Gastrocnemius medialis (tissue), 4 donors: ENCODE measurements around the gene KAZN. TPM values are rescaled to one million over a fixed set of nuclear protein-coding genes. Genes with fewer than 3 reads are reported as not detected.

ENCODE experiments used
- ATAC-seq, 2 donors: fragments of 150-250 bp; one replicate each; pipeline ENCODE4 v1.9.1; 2016
- DNase-seq, 2 donors: peaks; one replicate each; pipeline ENCODE4 v3.0.0-alpha.2; 2019
- H3K27ac ChIP-seq, 4 donors: fragments of 200-600 bp; sonication (generic); 1 replicate in 1 of 4; 2 replicates in 3 of 4; pipeline ENCODE4 v1.5.1; 2016 to 2018; ENCODE audit warnings: mild to moderate bottlenecking in 2 of 4, moderate library complexity in 1 of 4
- H3K27me3 ChIP-seq, 3 donors: fragments of 200-600 bp; sonication (generic) in 2 of 3; 1 replicate in 1 of 3; 2 replicates in 2 of 3; pipeline versions ENCODE4 v1.5.1 to v1.6.0; 2016 to 2019; ENCODE audit warnings: mild to moderate bottlenecking in 1 of 3, moderate library complexity in 1 of 3
- H3K36me3 ChIP-seq, 2 donors: fragments of 200-600 bp; sonication (generic) in 1 of 2; one replicate each; pipeline ENCODE4 v1.5.1; 2017 to 2018
- H3K4me1 ChIP-seq, 2 donors: fragments of 200-600 bp; sonication (generic) in 1 of 2; one replicate each; pipeline ENCODE4 v1.5.1; 2016 to 2017; ENCODE audit warnings: mild to moderate bottlenecking in 2 of 2
- H3K4me3 ChIP-seq, 4 donors: fragments of 200-600 bp; sonication (generic) in 3 of 4; 1 replicate in 1 of 4; 2 replicates in 3 of 4; pipeline ENCODE4 v1.5.1; 2016 to 2019; ENCODE audit warnings: mild to moderate bottlenecking in 2 of 4
- H3K9me3 ChIP-seq, 3 donors: fragments of 200-600 bp; sonication (generic) in 2 of 3; 1 replicate in 1 of 3; 2 replicates in 2 of 3; pipeline ENCODE4 v1.5.1; 2016 to 2019
- CTCF ChIP-seq, 5 experiments: fragments of 450-650 bp in 3 of 5; fragments of 200-600 bp in 2 of 5; sonication (generic) in 2 of 5; IDR thresholded peaks in 4 of 5; conservative IDR thresholded peaks in 1 of 5; 1 replicate in 4 of 5; 2 replicates in 1 of 5; pipeline ENCODE4 v1.5.1; 2016 to 2019; ENCODE audit warnings: antibody characterized with exemption in 5 of 5, mild to moderate bottlenecking in 3 of 5, moderate library complexity in 3 of 5
- POLR2A ChIP-seq, 2 donors: fragments of 450-650 bp; IDR thresholded peaks; one replicate each; pipeline ENCODE4 v1.6.1; 2017; ENCODE audit warnings: antibody characterized with exemption in 2 of 2, mild to moderate bottlenecking in 2 of 2, moderate library complexity in 2 of 2
- in situ Hi-C, 4 donors: fragments of 200-750 bp; cut with MboI; loops; one replicate each; pipeline versions ENCODE4 v1.15.0 to v1.8.0; 2017; ENCODE audit warnings: low sequenced_read_pairs in 4 of 4
- intact Hi-C: fragments of 100-400 bp; cut with DNase I; formaldehyde crosslinking; loops from one replicate; pipeline ENCODE4 v1.15.1; 2023; ENCODE audit warnings: low total_unique reads
- total RNA-seq, 4 donors: library from RNA; depleted of rRNA; stranded (reverse); fragments of >200 nt; gene quantifications; one replicate each; pipeline versions ENCODE4 v1.1.0 to v1.2.3, GENCODE V29; 2016

Gene KAZN
- total RNA-seq, 4 donors from 2014 or later: 0.05 to 2.2 (median 1.00) TPM

GRCh38 chr1:14844923-14845617, 246.6 kb downstream of the KAZN start:
- no peaks in the 10 kb centered on the region for H3K36me3 ChIP-seq
- intact Hi-C loops (no loop called here), in situ Hi-C loops (no loop called here)
- H3K27me3 ChIP-seq: peaks cover 0 to 4% (median 0%) of the 10 kb centered on the region in 3 donors
- H3K4me3 ChIP-seq: no peak overlapping the region
- DNase-seq (no peak), ATAC-seq (no peak)
- no peaks in the 10 kb centered on the region for H3K4me1 ChIP-seq
- no peak overlapping the region for H3K27ac ChIP-seq
- no peak for TF ChIP-seq POLR2A (IDR thresholded peaks at IDR 0.05)
- TF ChIP-seq CTCF (IDR thresholded peaks at IDR 0.05 in 4 of 5, conservative IDR thresholded peaks at IDR 0.05 in 1 of 5): no peak
- no peaks in the 10 kb centered on the region for H3K9me3 ChIP-seq

DNA sequence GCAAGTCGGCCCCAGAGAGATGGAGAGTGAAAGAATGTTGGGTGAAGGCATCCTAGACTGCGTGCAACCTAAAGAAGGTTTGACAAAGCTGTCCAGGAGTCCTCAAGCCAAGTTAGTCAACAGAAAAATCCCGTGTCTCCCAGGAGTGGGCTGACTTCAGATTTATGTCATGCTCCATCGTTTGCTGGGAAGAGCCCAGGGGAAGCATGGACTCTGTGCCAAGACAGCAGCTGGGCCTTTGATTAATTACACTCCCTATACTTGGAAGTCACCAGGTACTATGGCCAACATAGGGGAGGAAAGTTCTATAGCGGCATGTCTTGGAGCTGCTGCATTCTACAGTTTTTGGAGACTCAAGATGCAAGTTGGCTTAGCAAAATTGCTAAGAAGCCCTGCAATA, 247.4 kb downstream of the KAZN start:
- Histone ChIP-seq H3K27me3 (peaks cover 0 to 4% (median 0%) of the 10 kb centered on the region in 3 donors), H3K4me3 (no peak overlapping the region), H3K4me1 (no peaks in the 10 kb centered on the region), H3K9me3 (no peaks in the 10 kb centered on the region), H3K36me3 (no peaks in the 10 kb centered on the region), H3K27ac (no peak overlapping the region)
- in situ Hi-C loops (no loop called here), intact Hi-C loops (no loop called here)
- DNase-seq (no peak), ATAC-seq (no peak)
- TF ChIP-seq POLR2A (IDR thresholded peaks at IDR 0.05): no peak
- no peak for TF ChIP-seq CTCF (IDR thresholded peaks at IDR 0.05 in 4 of 5, conservative IDR thresholded peaks at IDR 0.05 in 1 of 5)

GRCh38 chr1:14846688-14847087, 248.2 kb downstream of the KAZN start:
- intact Hi-C loops: no loop called here
- no peak for ATAC-seq

DNA sequence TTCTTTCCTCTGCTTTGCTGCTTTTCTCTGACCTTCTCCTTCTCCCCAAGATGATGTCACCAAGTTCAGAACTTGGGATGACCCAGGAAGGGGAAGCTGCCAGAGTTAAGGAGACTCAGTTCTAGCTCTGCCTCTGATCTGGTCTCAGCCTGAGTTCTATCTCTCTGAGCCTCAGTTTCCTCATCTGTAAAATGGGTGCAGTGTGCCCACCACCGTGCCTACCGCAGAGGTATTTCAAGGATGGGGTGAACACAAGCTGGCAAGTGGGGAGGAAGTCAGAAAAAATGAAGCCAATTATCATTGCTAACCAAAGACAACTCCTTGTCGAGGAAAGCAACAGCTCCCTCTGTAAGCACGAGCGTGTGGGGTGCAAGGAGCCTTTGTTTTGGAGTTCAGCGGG, 249.7 kb downstream of the KAZN start:
- in situ Hi-C loops (no loop called here), intact Hi-C loops (no loop called here)
- no peak for ATAC-seq

More at GRCh38 chr1:14846688-14847087, 248.2 kb downstream of the KAZN start:
- no peak for DNase-seq
- in situ Hi-C loops: no loop called here
- Histone ChIP-seq H3K4me3 (no peak overlapping the region), H3K27ac (no peak overlapping the region), H3K4me1 (no peaks in the 10 kb centered on the region), H3K36me3 (no peaks in the 10 kb centered on the region), H3K9me3 (no peaks in the 10 kb centered on the region), H3K27me3 (peaks cover 0 to 4% (median 0%) of the 10 kb centered on the region in 3 donors)
- TF ChIP-seq CTCF (IDR thresholded peaks at IDR 0.05 in 4 of 5, conservative IDR thresholded peaks at IDR 0.05 in 1 of 5) (no peak), POLR2A (IDR thresholded peaks at IDR 0.05) (no peak)

More for the DNA sequence above, 249.7 kb downstream of the KAZN start:
- TF ChIP-seq POLR2A (IDR thresholded peaks at IDR 0.05) (no peak), CTCF (IDR thresholded peaks at IDR 0.05 in 4 of 5, conservative IDR thresholded peaks at IDR 0.05 in 1 of 5) (no peak)
- no peak for DNase-seq
- Histone ChIP-seq H3K27ac (no peak overlapping the region), H3K36me3 (no peaks in the 10 kb centered on the region), H3K4me1 (no peaks in the 10 kb centered on the region), H3K4me3 (no peak overlapping the region), H3K9me3 (no peaks in the 10 kb centered on the region), H3K27me3 (peaks cover 0 to 1% (median 0%) of the 10 kb centered on the region in 3 donors)
